ENCODE data around the gene SEPTIN7.

SEPTIN7 gene

GRCh38 chr7:35839860-35840854 is 39.3 kb downstream of the SEPTIN7 start:
- DNase-seq = no peak

GRCh38 chr7:35846816-35847412 is 46.1 kb downstream of the SEPTIN7 start:
- DNase-seq = no peak

DNA sequence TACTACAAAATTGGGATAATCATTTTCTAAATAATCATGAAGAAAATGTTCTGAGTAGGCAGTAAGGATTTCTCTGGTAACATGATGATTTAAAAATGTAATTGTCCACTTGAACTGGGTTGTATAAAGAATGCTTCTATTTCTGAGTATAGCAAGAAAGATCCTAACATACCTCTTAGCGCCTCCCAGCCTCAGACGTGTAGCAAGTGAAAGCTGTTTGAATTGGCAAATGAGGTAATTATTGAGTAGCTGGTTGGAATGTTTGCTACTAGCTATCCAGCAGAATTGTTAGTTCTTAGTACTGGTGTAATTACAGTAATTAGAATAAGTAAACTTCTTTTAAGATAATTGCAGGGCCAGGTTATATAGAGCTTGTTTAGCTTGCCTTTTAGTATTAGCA is 47.9 kb downstream of the SEPTIN7 start:
- DNase-seq = no peak

DNA sequence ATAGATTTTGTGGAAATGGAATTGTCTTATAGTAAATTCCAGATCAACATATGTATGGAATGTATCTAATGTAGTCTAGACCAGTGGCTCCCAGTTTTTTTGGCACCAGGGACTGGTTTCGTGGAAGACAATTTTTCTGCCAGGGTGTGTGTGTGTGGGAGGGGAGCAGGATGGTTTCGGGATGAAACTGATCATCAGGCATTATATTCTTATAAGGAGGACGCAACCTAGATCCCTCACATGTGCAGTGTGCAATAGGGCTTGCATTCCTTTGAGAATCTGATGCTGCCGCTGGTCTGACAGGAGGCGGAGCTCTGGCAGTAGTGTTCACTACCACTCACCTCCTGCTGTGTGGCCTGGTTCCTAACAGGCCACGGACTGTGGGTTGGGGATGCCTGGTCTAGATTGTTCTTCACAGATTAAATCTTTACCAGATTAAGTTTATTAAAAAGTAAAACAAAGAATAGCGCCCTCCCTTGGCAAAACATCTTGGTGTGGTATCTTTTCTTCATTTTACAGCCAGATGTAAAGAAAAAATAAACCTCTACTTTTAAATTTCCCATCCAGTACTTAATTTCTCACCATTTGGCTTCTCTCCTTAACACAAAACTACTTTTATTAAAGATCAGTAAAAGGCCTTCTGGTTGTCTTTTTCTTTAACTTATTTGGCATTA is 48.4 kb downstream of the SEPTIN7 start:
- DNase-seq = no peak

- no peak for DNase-seq
These were observed 49.1 kb downstream of the SEPTIN7 start for GRCh38 chr7:35849954-35850353.

All from CD4-positive, alpha-beta T cell treated with Interleukin-4 for 4 hours (primary cell).